GM19351 (cell line): Measurements from ENCODE around the gene PHACTR1.
A peak's percentile ranks its signal among the peaks of the same experiment; 100 is the strongest.

Source experiments
- ATAC-seq: cut with Tn5 transposase; IDR thresholded peaks from one replicate; pipeline ENCODE4 v1.9.1; 2021; ENCODE audit warnings: mild to moderate bottlenecking, moderate library complexity; ENCODE audit not compliant: unreplicated experiment

PHACTR1 gene

GRCh38 chr6:12892151-12892550, 175.6 kb downstream of the PHACTR1 start:
- no peak for ATAC-seq

GRCh38 chr6:12893036-12893435, 176.5 kb downstream of the PHACTR1 start:
- ATAC-seq, result no peak

- ATAC-seq, result no peak
Measured at GRCh38 chr6:12895721-12896120, 179.2 kb downstream of the PHACTR1 start.

GRCh38 chr6:12896208-12896733, 179.7 kb downstream of the PHACTR1 start:
- ATAC-seq, result no peak

DNA sequence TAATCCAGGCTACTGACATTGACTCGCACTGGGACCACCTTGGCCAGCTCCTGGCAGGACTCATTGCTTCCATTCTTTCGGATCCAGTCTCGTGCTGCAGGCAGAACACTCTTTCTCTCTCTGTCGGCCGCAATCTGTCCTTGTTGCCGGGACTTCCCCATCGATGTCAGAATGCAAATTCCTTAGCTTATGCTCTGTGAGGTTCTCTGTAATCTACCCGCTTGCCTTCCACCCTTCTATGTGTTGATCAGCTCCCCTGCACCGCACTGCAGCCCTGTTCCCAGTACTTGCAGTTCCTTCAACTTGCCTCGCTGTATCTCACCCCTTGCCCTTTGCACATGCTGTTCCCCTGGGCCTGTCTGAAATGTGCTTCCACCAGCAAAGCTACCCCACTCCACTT, 182.0 kb downstream of the PHACTR1 start:
- ATAC-seq, result no peak

DNA sequence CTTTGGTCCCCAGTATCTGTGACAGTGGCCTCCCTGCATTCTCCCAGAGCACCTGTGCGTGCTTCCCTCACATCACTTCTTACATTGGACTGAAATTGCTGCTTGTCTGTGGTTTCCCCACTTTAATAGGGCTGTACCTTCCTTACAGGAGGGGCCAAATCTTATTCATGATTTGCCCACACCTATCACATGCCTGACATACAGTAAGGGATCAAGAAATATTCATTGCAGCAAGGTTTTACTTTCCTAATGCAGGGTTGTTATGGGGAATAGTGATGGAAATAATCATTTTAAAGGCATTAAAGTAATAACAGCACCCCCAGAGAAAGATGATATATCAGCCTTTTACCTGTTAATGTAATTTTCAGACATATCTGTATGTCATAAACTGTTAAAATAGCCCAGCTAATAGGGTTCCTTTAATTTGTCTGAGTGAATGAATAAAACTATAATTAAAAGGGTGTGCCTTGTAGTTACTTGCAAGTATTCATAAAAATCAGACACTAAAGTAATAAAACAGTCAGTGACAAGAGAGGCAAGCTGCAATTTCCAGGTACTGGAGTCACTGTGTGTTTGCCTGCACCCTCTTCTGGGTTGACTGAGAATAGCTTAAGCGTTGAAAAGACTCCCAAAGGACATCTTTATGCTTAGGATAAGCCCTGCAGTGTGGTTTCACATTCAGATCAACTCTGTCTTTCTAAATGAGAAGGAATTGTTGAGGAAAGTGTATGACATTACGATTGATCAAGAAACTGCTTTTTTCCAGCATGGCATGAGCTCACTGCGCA, 182.7 kb downstream of the PHACTR1 start:
- ATAC-seq, result no peak

- ATAC-seq, result no peak
Measured at GRCh38 chr6:12903246-12903645, 186.7 kb downstream of the PHACTR1 start.

DNA sequence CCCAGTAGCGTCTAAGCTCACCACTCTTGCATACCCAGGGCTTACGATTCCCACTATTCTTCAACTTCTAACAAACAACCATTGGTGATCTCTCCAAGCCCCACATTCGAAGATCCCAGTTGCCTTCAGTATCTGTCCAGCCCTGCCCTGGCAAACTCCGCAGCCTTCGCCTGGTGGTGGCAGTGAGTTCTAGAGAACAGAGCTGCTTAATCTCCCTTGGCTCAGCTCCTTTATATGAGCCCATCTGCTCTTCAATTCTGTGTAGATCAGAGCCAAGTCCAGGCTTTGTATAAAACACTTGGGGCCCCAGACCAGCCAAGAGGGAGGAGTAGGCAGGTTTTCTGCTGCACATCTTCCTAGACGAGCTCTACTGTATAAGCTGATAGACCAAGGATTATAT, 193.3 kb downstream of the PHACTR1 start:
- ATAC-seq, result no peak

- ATAC-seq, result no peak
Measured at GRCh38 chr6:12911427-12911826, 194.9 kb downstream of the PHACTR1 start.

DNA sequence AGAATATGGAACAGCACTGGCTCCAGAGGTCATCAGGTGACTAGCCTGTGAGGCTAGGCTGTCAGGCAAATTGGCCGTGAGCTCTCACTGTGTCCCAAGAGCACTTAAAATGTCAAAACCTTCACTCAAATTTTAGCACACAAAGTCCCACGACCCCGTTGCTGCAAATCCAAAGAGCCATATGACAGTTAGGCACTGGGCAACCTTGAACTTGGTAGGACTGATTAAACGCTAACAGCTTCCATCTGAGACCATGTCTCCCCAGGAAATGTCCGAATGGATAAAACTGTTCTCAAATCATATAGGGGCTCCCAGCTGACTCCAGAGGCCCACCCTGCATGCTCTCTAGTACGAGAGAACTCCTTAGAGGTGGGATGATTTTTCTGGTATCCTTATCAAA, 196.6 kb downstream of the PHACTR1 start:
- no peak for ATAC-seq

DNA sequence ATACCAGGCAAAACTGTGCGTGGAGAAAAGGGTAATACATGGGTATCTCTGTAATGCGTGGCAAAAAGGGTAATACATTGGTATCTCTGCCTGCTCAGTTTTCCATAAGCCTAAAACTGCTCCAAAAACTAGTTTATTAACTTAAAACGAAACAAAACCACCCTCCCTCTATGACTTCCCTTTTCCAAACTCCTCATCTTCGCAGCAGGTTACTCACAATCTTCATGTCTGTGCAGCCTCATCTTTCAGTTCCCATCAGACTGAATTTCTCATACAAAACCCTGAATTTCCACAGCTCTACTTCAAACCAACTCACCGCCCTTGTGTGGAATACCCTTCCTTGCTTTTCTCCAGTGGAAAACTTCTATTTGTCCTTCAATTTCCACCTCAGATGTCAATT, 199.4 kb downstream of the PHACTR1 start:
- ATAC-seq, result no peak

DNA sequence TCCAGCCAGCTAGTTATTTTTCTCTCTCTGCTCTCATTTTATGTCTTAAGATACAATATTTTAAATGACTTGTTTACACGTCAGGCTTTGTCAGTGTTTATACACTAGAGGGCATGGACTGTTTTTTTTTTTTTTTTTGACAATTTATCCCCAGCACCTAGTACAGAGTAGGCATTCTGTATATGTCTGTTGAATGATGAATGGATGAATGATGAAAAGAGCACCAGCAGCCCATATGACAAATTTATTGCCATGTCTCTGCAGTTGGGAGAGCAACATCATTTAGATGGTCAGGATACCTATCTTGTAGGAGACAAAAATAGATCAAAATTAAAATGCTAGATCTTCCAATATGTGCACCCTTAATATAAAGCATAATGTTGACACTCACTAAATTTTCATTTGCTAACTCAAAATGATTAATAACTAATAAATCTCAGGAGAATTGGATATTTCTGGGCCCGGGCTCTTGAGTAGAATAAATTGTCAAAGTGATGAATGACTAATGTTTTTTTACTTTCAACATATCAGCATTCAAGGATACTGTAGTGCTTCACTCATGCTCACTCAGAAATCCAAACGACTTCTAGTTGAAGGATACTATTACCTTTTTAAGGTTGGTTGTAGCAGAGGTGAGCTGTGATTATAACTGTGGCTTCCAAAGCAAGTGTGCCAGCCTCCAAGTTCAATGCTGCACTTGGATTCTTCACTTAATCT, 200.0 kb downstream of the PHACTR1 start:
- no peak for ATAC-seq

DNA sequence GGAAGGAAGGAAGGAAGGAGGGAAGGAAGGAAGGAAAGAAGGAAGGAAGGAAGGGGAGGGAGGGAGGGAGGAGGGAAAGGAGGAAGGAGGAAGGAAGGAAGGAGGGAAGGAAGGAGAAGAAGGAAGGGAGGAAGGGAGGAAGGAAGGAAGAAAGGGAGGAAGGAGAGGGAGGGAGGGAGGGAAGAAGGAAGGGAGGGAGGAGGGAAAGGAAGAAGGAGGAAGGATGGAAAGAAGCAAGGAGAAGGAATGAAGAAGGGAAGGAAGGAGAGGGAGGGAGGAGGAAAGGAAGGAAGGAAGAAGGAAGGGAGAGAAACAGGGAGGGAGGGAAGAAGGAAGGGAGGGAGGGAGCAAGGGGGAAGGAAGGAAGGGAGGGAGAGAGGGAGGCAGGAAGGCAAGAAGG, 204.9 kb downstream of the PHACTR1 start:
- ATAC-seq, result no peak

DNA sequence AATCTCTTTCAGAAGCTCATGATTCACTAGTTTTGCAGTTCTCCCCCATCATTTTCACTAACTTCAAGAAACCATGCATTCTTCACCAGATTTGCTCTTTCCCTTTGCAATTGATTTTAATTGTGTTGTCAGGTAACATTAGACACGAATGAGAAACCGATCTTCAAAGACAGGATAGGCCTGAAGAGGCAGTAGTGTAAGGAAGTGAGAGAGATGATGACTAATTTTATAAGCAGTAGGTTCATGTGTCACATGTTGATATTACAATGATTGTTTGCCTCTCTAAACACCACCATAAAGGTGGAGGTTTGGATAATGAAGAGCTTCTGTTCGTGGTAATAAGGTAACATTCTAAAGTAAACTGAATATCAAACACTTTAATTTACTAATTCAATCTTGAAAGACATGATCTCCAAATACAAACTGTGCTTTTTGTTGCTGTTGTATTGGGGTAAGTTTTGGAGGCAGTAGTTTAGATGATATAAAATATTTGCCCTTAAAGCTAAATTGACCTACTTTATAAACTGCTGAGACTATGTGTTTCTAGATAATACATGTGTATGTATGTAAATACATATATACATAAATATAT, 207.2 kb downstream of the PHACTR1 start:
- ATAC-seq, result peak; percentile 85

DNA sequence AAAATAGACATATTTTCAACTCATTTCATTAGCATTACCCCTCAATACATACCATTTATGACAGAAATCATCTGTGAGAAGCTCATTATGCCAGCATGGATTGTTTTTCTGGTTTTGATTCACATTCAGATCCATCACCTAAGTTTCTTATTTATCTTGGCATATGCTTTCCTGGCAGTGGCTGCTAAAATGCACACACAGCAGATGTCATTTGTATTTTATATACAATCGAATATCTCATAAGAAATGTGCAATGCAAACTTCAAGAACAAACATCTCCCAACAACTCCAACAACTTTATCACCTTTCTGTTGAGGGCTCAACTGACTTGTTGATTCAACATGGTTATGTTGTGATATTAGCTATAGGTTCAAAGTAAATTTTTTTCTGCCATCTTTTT, 208.3 kb downstream of the PHACTR1 start:
- no peak for ATAC-seq

DNA sequence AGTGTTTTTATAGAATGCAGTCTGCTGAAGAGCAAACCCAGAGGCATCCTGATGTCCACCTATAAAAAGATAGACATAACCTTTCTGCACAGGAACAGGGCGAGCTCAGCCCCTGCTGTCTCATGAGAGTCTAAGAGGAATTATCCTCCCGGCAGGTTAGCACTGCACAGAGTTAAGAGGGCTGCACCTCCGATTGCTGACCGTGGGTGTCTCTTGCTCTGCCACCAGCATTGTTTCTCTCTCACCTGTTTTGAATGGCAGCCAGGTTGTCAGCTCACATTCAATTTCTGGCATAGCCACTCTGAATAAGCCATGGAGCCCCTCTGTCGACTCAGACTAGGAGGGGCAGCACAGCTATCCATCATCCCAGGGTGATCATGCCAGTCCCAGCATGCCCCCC, 211.2 kb downstream of the PHACTR1 start:
- ATAC-seq, result no peak

GRCh38 chr6:12929678-12930077, 213.1 kb downstream of the PHACTR1 start:
- no peak for ATAC-seq

DNA sequence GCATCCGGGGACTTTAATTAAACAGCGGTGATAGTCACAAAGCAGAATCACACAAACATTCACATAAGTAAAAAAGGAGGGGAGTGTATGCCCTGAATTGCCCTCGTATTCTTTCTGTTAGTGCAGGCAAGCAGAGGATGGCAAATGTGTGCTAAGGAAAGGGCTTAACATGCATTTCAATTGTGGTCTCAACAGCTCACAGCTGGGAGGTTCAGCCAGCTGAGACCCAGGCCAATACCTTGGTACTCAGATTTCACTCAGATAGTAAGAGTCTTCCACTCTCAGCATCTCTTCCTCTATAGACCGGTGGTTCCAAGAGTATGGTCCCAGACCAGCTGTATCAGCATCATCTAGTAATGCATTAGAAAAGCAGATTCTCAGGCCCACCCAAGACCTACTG, 215.1 kb downstream of the PHACTR1 start:
- no peak for ATAC-seq

GRCh38 chr6:12935637-12936036, 219.1 kb downstream of the PHACTR1 start:
- peak; percentile 79 for ATAC-seq

- no peak for ATAC-seq
Measured at GRCh38 chr6:12937971-12938370, 221.4 kb downstream of the PHACTR1 start.

DNA sequence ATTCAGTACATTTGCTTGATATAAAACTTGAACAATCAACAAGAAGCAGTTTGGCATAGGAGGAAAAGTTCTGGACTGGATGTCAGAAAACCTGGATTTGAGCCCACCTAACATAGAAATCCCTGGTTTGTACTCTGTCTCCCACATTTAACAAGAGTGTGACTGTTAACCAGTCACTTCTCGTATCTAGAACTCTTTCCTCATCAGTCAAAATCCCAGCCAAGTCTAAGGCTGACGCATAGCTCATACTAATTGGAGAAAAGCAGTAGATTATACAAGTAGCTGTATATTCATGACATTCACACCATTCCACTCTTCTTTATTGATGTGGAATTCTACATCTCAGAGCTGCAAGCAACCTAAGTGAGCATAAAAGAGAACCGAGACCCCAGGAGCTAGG, 222.7 kb downstream of the PHACTR1 start:
- ATAC-seq, result no peak

DNA sequence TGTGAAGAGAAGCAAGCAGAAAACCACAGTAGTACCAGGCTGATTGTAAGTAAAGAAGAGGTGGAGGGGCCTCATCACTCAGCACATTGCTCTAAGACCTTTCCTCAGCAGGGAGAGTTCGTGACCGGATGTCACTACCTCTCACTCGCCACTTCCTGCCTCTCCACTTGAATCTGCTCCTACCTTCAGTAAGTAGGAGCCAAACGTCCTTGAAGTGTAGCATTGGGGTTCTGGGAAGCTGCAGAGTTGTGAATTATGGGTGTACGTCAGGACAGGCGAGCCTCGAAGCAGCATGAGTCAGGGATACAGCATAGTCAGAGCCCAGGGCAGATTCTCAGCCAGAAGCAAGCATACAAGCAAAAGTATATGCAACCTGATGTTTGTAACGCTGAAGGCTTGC, 224.9 kb downstream of the PHACTR1 start:
- no peak for ATAC-seq
